Measurements from ENCODE around the gene SLC7A6OS. TPM values are rescaled to one million over a fixed set of nuclear protein-coding genes. Genes with fewer than 3 reads are reported as not detected.

SLC7A6OS gene
- total and polyA plus RNA-seq, 2 experiments from 2014 or later = 8.5 to 15.8 TPM

GRCh38 chr16:68257906-68258800 lies 52.6 kb downstream of the SLC7A6OS start:
- Histone ChIP-seq H3K9me2 (ENCODE audit: insufficient read depth) (no peaks in the 10 kb centered on the region), H3K9me3 (ENCODE audit: low read depth) (no peaks in the 10 kb centered on the region), H3K4me2 (ENCODE audit: unreplicated experiment) (peak overlapping the region; percentile 32), H3F3A (ENCODE audit: insufficient read depth) (peaks cover 16% of the 10 kb centered on the region), H3K4me1 (ENCODE audit: insufficient read depth) (peaks cover 13% of the 10 kb centered on the region), H3K27me3 (replicated peaks; ENCODE audit: insufficient read depth) (no peaks in the 10 kb centered on the region), H4K20me1 (ENCODE audit: insufficient read depth) (no peaks in the 10 kb centered on the region), H2AFZ (peak overlapping the region; percentile 59; the same call in 1 of the 2 replicates), H3K36me3 (ENCODE audit: low read depth) (peaks cover 4% of the 10 kb centered on the region; the same call in 1 of the 2 replicates), H3K9ac (peak overlapping the region; percentile 58), H3K79me2 (ENCODE audit: insufficient read depth) (peaks cover 2% of the 10 kb centered on the region; the same call in 1 of the 2 replicates), H3K27ac (peak overlapping the region; percentile 75), H3K4me3 (no peak overlapping the region)
- WGBS, 2 experiments (ENCODE audit: low coverage in 1 of 2, low lambda C conversion rate in 2 of 2, missing lambda C conversion rate in 2 of 2) = 49 to 52% methylated on average over 13 of the region's 13 CpGs
- no peak for TF ChIP-seq EZH2phosphoT487 (IDR thresholded peaks at IDR 0.05; ENCODE audit: insufficient read depth, low read depth)
- no peak for TF ChIP-seq EZH2 (IDR thresholded peaks at IDR 0.05; ENCODE audit: insufficient read depth, poor library complexity, severe bottlenecking)
- in situ Hi-C loops (cut with MboI) = no loop called here
- peak; percentile 82 for DNase-seq

- no peak overlapping the region for H3K4me3 ChIP-seq
- no peaks in the 10 kb centered on the region for H3K9me3 ChIP-seq (ENCODE audit: low read depth)
- H3K79me2 ChIP-seq (ENCODE audit: insufficient read depth) = no peaks in the 10 kb centered on the region
- no peaks in the 10 kb centered on the region for H4K20me1 ChIP-seq (ENCODE audit: insufficient read depth)
- 92 to 96% methylated on average over 6 of the region's 6 CpGs for WGBS, 2 experiments (ENCODE audit: low coverage in 1 of 2, low lambda C conversion rate in 2 of 2, missing lambda C conversion rate in 2 of 2)
- H3K9me2 ChIP-seq (ENCODE audit: insufficient read depth) = no peaks in the 10 kb centered on the region
- H3K27me3 ChIP-seq (replicated peaks; ENCODE audit: insufficient read depth) = no peaks in the 10 kb centered on the region
- in situ Hi-C loops (cut with MboI) = no loop called here
- TF ChIP-seq EZH2 (IDR thresholded peaks at IDR 0.05; ENCODE audit: insufficient read depth, poor library complexity, severe bottlenecking) (no peak), EZH2phosphoT487 (IDR thresholded peaks at IDR 0.05; ENCODE audit: insufficient read depth, low read depth) (no peak)
- peak overlapping the region; percentile 75 for H3K27ac ChIP-seq
- DNase-seq = peak; percentile 29
- peaks cover 15% of the 10 kb centered on the region for H3F3A ChIP-seq (ENCODE audit: insufficient read depth)
- peaks cover 4% of the 10 kb centered on the region; the same call in 1 of the 2 replicates for H3K36me3 ChIP-seq (ENCODE audit: low read depth)
- no peak overlapping the region for H2AFZ ChIP-seq
- peak overlapping the region; percentile 32 for H3K4me2 ChIP-seq (ENCODE audit: unreplicated experiment)
- peak overlapping the region; percentile 58 for H3K9ac ChIP-seq
- H3K4me1 ChIP-seq (ENCODE audit: insufficient read depth) = peaks cover 13% of the 10 kb centered on the region
These were observed 53.4 kb downstream of the SLC7A6OS start for GRCh38 chr16:68257251-68257905.

DNA sequence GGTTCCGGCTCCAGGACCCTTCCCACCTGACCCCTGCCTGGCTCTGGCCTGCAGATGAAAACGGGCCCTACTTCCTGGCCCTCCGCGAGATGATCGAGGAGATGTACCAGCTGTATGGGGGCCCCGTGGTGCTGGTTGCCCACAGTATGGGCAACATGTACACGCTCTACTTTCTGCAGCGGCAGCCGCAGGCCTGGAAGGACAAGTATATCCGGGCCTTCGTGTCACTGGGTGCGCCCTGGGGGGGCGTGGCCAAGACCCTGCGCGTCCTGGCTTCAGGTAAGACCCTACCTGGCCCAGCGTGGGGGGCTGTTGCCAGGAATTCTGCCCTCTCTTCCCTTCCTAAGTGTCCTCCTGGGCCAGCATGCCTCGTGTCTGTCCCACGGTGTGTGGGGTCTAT lies 55.0 kb downstream of the SLC7A6OS start:
- no peak for DNase-seq
- H3K27ac ChIP-seq = no peak overlapping the region
- H3K36me3 ChIP-seq (ENCODE audit: low read depth) = peaks cover 4% of the 10 kb centered on the region; the same call in 1 of the 2 replicates
- no peaks in the 10 kb centered on the region for H4K20me1 ChIP-seq (ENCODE audit: insufficient read depth)
- TF ChIP-seq EZH2phosphoT487 (IDR thresholded peaks at IDR 0.05; ENCODE audit: insufficient read depth, low read depth) (no peak), EZH2 (IDR thresholded peaks at IDR 0.05; ENCODE audit: insufficient read depth, poor library complexity, severe bottlenecking) (no peak)
- H3K9ac ChIP-seq = no peak overlapping the region
- peaks cover 15% of the 10 kb centered on the region for H3F3A ChIP-seq (ENCODE audit: insufficient read depth)
- WGBS, 2 experiments (ENCODE audit: low coverage in 1 of 2, low lambda C conversion rate in 2 of 2, missing lambda C conversion rate in 2 of 2) = 96 to 98% methylated on average over 18 of the region's 18 CpGs
- H3K4me1 ChIP-seq (ENCODE audit: insufficient read depth) = peaks cover 13% of the 10 kb centered on the region
- H3K9me3 ChIP-seq (ENCODE audit: low read depth) = no peaks in the 10 kb centered on the region
- in situ Hi-C loops (cut with MboI) = no loop called here
- H3K4me2 ChIP-seq (ENCODE audit: unreplicated experiment) = no peak overlapping the region
- no peak overlapping the region for H2AFZ ChIP-seq
- H3K27me3 ChIP-seq (replicated peaks; ENCODE audit: insufficient read depth) = no peaks in the 10 kb centered on the region
- no peaks in the 10 kb centered on the region for H3K79me2 ChIP-seq (ENCODE audit: insufficient read depth)
- no peaks in the 10 kb centered on the region for H3K9me2 ChIP-seq (ENCODE audit: insufficient read depth)
- H3K4me3 ChIP-seq = no peak overlapping the region

GRCh38 chr16:68253721-68254120 lies 57.0 kb downstream of the SLC7A6OS start:
- H3K4me2 ChIP-seq (ENCODE audit: unreplicated experiment) = no peak overlapping the region
- H3K27me3 ChIP-seq (replicated peaks; ENCODE audit: insufficient read depth) = no peaks in the 10 kb centered on the region
- TF ChIP-seq EZH2phosphoT487 (IDR thresholded peaks at IDR 0.05; ENCODE audit: insufficient read depth, low read depth) (no peak), EZH2 (IDR thresholded peaks at IDR 0.05; ENCODE audit: insufficient read depth, poor library complexity, severe bottlenecking) (no peak)
- H3K9me3 ChIP-seq (ENCODE audit: low read depth) = no peaks in the 10 kb centered on the region
- H3F3A ChIP-seq (ENCODE audit: insufficient read depth) = peaks cover 13% of the 10 kb centered on the region
- H3K9me2 ChIP-seq (ENCODE audit: insufficient read depth) = no peaks in the 10 kb centered on the region
- no peak overlapping the region for H3K9ac ChIP-seq
- 0 out of 2 replicates have a peak, but pooled peaks cover 1% of the 10 kb centered on the region for H3K79me2 ChIP-seq (ENCODE audit: insufficient read depth)
- DNase-seq = no peak
- 94 to 97% methylated on average over 4 of the region's 4 CpGs for WGBS, 2 experiments (ENCODE audit: low coverage in 1 of 2, low lambda C conversion rate in 2 of 2, missing lambda C conversion rate in 2 of 2)
- H3K27ac ChIP-seq = no peak overlapping the region
- H3K36me3 ChIP-seq (ENCODE audit: low read depth) = peaks cover 4% of the 10 kb centered on the region; the same call in 1 of the 2 replicates
- no peak overlapping the region for H3K4me3 ChIP-seq
- no peaks in the 10 kb centered on the region for H4K20me1 ChIP-seq (ENCODE audit: insufficient read depth)
- peaks cover 13% of the 10 kb centered on the region for H3K4me1 ChIP-seq (ENCODE audit: insufficient read depth)
- no peak overlapping the region for H2AFZ ChIP-seq
- in situ Hi-C loops (cut with MboI) = no loop called here
